HEK293 (cell line): ENCODE results near the gene SORT1.

Source experiments
- CTCF ChIA-PET: fragments of 350-600 bp; formaldehyde crosslinking; extraction: SDS; loops from one replicate; lab custom pipeline; 2021; ENCODE audit warnings: antibody characterized with exemption; lab: Yijun Ruan, JAX
- POLR2A ChIA-PET: fragments of 300-600 bp; formaldehyde crosslinking; extraction: SDS; loops from one replicate; lab custom pipeline; 2020; ENCODE audit warnings: antibody characterized with exemption, inconsistent platforms; lab: Yijun Ruan, JAX
- H3K27ac ChIP-seq: fragments of 200-500 bp; sonication (Bioruptor generic); 2 replicates; pipeline ENCODE4 v1.5.1; 2014; ENCODE audit warnings: low read depth, low read length, control low read depth, inconsistent platforms; ENCODE audit errors: extremely low read depth
- H3K36me3 ChIP-seq, 2 experiments: fragments of 200-500 bp in 1 of 2; sonication (Bioruptor generic) in 1 of 2; 1 replicate in 1 of 2; 2 replicates in 1 of 2; pipeline ENCODE4 v1.5.1; 2014 to 2017; ENCODE audit warnings: inconsistent platforms in 2 of 2, low read length in 2 of 2; ENCODE audit not compliant: control insufficient read depth in 2 of 2, insufficient read depth in 1 of 2
- H3K4me1 ChIP-seq: fragments of 200-500 bp; sonication (Bioruptor generic); 2 replicates; pipeline ENCODE4 v1.5.1; 2014; ENCODE audit warnings: mild to moderate bottlenecking, low read length, inconsistent platforms; ENCODE audit not compliant: control insufficient read depth, insufficient read depth
- H3K4me3 ChIP-seq: 2 replicates; pipeline ENCODE4 v1.5.1; 2011; ENCODE audit warnings: low read depth, mild to moderate bottlenecking, control low read depth, low read length, moderate library complexity
- H3K9me3 ChIP-seq: fragments of 200-500 bp; sonication (Bioruptor generic); 2 replicates; pipeline ENCODE4 v1.5.1; 2014; ENCODE audit warnings: low read depth, low read length, inconsistent platforms; ENCODE audit not compliant: control insufficient read depth, insufficient read depth
- CTCF ChIP-seq: fragments of 450-650 bp; formaldehyde crosslinking; IDR thresholded peaks from 2 replicates; pipeline ENCODE4 v1.5.1; 2016; ENCODE audit warnings: missing biosample characterization, missing genetic modification characterization
- EGR2 ChIP-seq: fragments of 450-650 bp; formaldehyde crosslinking; IDR thresholded peaks from 2 replicates; pipeline ENCODE4 v1.5.1; 2016; ENCODE audit warnings: low read depth, missing biosample characterization, missing genetic modification characterization
- GLI4 ChIP-seq: fragments of 450-650 bp; formaldehyde crosslinking; IDR thresholded peaks from 2 replicates; pipeline ENCODE4 v1.5.1; 2016; ENCODE audit warnings: missing biosample characterization, missing genetic modification characterization
- GLIS2 ChIP-seq: fragments of 450-650 bp; formaldehyde crosslinking; IDR thresholded peaks from 2 replicates; pipeline ENCODE4 v1.5.1; 2016; ENCODE audit warnings: missing biosample characterization, missing genetic modification characterization
- HIC1 ChIP-seq: fragments of 450-650 bp; formaldehyde crosslinking; IDR thresholded peaks from 2 replicates; pipeline ENCODE4 v1.5.1; 2016; ENCODE audit warnings: missing biosample characterization, missing genetic modification characterization
- KLF7 ChIP-seq: fragments of 450-650 bp; formaldehyde crosslinking; IDR thresholded peaks from 2 replicates; pipeline ENCODE4 v1.5.1; 2016; ENCODE audit warnings: missing biosample characterization, missing genetic modification characterization, borderline replicate concordance
- OVOL3 ChIP-seq: fragments of 450-650 bp; formaldehyde crosslinking; IDR thresholded peaks from 2 replicates; pipeline ENCODE4 v1.5.1; 2016; ENCODE audit warnings: missing biosample characterization, missing genetic modification characterization
- PATZ1 ChIP-seq: fragments of 450-650 bp; formaldehyde crosslinking; IDR thresholded peaks from 2 replicates; pipeline ENCODE4 v1.5.1; 2016; ENCODE audit warnings: missing biosample characterization, missing genetic modification characterization
- SCRT1 ChIP-seq: fragments of 450-650 bp; formaldehyde crosslinking; IDR thresholded peaks from 2 replicates; pipeline ENCODE4 v1.5.1; 2016; ENCODE audit warnings: missing biosample characterization, missing genetic modification characterization, borderline replicate concordance
- SETDB1 ChIP-seq: IDR thresholded peaks from one replicate; pipeline ENCODE4 v1.6.1; 2017; ENCODE audit warnings: mild to moderate bottlenecking, low read length, moderate library complexity, mixed read lengths; ENCODE audit not compliant: insufficient read length
- ZBTB8A ChIP-seq: fragments of 450-650 bp; formaldehyde crosslinking; IDR thresholded peaks from 2 replicates; pipeline ENCODE4 v1.5.1; 2016; ENCODE audit warnings: missing biosample characterization, missing genetic modification characterization
- ZFHX2 ChIP-seq: fragments of 450-650 bp; formaldehyde crosslinking; conservative IDR thresholded peaks from 2 replicates; pipeline ENCODE4 v1.5.1; 2016; ENCODE audit warnings: missing biosample characterization, missing genetic modification characterization
- ZIC2 ChIP-seq: fragments of 450-650 bp; formaldehyde crosslinking; IDR thresholded peaks from 2 replicates; pipeline ENCODE4 v1.5.1; 2016; ENCODE audit warnings: missing biosample characterization, missing genetic modification characterization
- ZNF10 ChIP-seq: fragments of 450-650 bp; formaldehyde crosslinking; IDR thresholded peaks from 2 replicates; pipeline ENCODE4 v1.5.1; 2017; ENCODE audit warnings: missing biosample characterization, missing genetic modification characterization
- ZNF112 ChIP-seq: fragments of 450-650 bp; formaldehyde crosslinking; IDR thresholded peaks from 2 replicates; pipeline ENCODE4 v1.5.0; 2017; ENCODE audit warnings: missing biosample characterization, missing genetic modification characterization
- ZNF174 ChIP-seq: fragments of 450-650 bp; formaldehyde crosslinking; IDR thresholded peaks from 2 replicates; pipeline ENCODE4 v1.5.0; 2017; ENCODE audit warnings: missing biosample characterization, mild to moderate bottlenecking, missing genetic modification characterization
- ZNF23 ChIP-seq: fragments of 450-650 bp; formaldehyde crosslinking; IDR thresholded peaks from 2 replicates; pipeline ENCODE4 v1.5.1; 2016; ENCODE audit warnings: missing biosample characterization, missing genetic modification characterization, borderline replicate concordance
- ZNF341 ChIP-seq: fragments of 450-650 bp; formaldehyde crosslinking; IDR thresholded peaks from 2 replicates; pipeline ENCODE4; 2016; ENCODE audit warnings: low read depth, missing biosample characterization, missing genetic modification characterization
- ZNF394 ChIP-seq: fragments of 450-650 bp; formaldehyde crosslinking; IDR thresholded peaks from 2 replicates; pipeline ENCODE4 v1.5.1; 2016; ENCODE audit warnings: missing biosample characterization, missing genetic modification characterization, mild to moderate bottlenecking, moderate library complexity, borderline replicate concordance
- ZNF629 ChIP-seq: fragments of 450-650 bp; formaldehyde crosslinking; IDR thresholded peaks from 2 replicates; pipeline ENCODE4 v1.5.1; 2017; ENCODE audit warnings: missing biosample characterization, missing genetic modification characterization
- ZNF658 ChIP-seq: fragments of 450-650 bp; formaldehyde crosslinking; IDR thresholded peaks from 2 replicates; pipeline ENCODE4; 2016; ENCODE audit warnings: missing biosample characterization, missing genetic modification characterization
- ZNF701 ChIP-seq: fragments of 450-650 bp; formaldehyde crosslinking; IDR thresholded peaks from 2 replicates; pipeline ENCODE4 v1.5.1; 2016; ENCODE audit warnings: missing biosample characterization, missing genetic modification characterization
- ZNF747 ChIP-seq: fragments of 450-650 bp; formaldehyde crosslinking; IDR thresholded peaks from 2 replicates; pipeline ENCODE4 v1.5.1; 2016; ENCODE audit warnings: missing biosample characterization, missing genetic modification characterization
- ZNF777 ChIP-seq: fragments of 450-650 bp; formaldehyde crosslinking; IDR thresholded peaks from 2 replicates; pipeline ENCODE4 v1.5.1; 2017; ENCODE audit warnings: missing biosample characterization, missing genetic modification characterization, borderline replicate concordance
- ZNF791 ChIP-seq: fragments of 450-650 bp; formaldehyde crosslinking; IDR thresholded peaks from 2 replicates; pipeline ENCODE4 v1.5.1; 2016; ENCODE audit warnings: missing biosample characterization, missing genetic modification characterization
- ZNF792 ChIP-seq: fragments of 450-650 bp; formaldehyde crosslinking; IDR thresholded peaks from 2 replicates; pipeline ENCODE4 v1.5.1; 2016; ENCODE audit warnings: missing biosample characterization, missing genetic modification characterization

Gene SORT1

GRCh38 chr1:109281680-109282496, 115.8 kb downstream of the SORT1 start:
- ChIA-PET CTCF (interaction anchor here (0.6 to 2.3 kb wide), 8 partner anchors 21 to 327 kb away, joined by 3 to 17 read pairs (median 4); partner anchors contain the start of gene SORT1), POLR2A (interaction anchor here (1.0 to 1.9 kb wide), 6 partner anchors 10 to 117 kb away, joined by 3 to 15 read pairs (median 6); partner anchors contain the start of genes SARS1 and SORT1)
- peak overlapping the region; percentile 75 for H3K4me3 ChIP-seq
- H3K36me3 ChIP-seq: peaks cover 8 to 43% of the 10 kb centered on the region in 2 experiments
- peaks cover 3% of the 10 kb centered on the region for H3K4me1 ChIP-seq
- no peaks in the 10 kb centered on the region for H3K9me3 ChIP-seq
- no peak overlapping the region for H3K27ac ChIP-seq
- TF ChIP-seq ZBTB8A (tag by site-specific recombination) (no peak), ZNF701 (tag by site-specific recombination) (no peak), GLI4 (tag by site-specific recombination) (no peak), ZNF10 (no peak), ZNF791 (tag by site-specific recombination) (no peak), SETDB1 (no peak), ZNF747 (tag by site-specific recombination) (no peak), ZNF174 (tag by site-specific recombination) (no peak), ZNF629 (tag by site-specific recombination) (no peak), GLIS2 (tag by site-specific recombination) (no peak), ZNF394 (tag by site-specific recombination) (no peak), CTCF (tag by site-specific recombination) (no peak), ZIC2 (tag by site-specific recombination) (no peak), ZNF341 (tag by site-specific recombination) (no peak), OVOL3 (tag by site-specific recombination) (no peak), ZNF777 (tag by site-specific recombination) (no peak), ZNF112 (tag by site-specific recombination) (no peak), KLF7 (no peak), ZNF792 (no peak)
- TF ChIP-seq, all 188 proteins: peak for 0

- ChIA-PET CTCF (interaction anchor here (5.5 kb wide), 1 partner anchor 118 kb away, joined by 126 read pairs; the partner anchor contains the start of gene SORT1), POLR2A (no interaction called here)
- Histone ChIP-seq H3K27ac (no peak overlapping the region), H3K9me3 (no peaks in the 10 kb centered on the region), H3K4me3 (no peak overlapping the region), H3K36me3 (peaks cover 8 to 43% of the 10 kb centered on the region in 2 experiments), H3K4me1 (peaks cover 3% of the 10 kb centered on the region)
- TF ChIP-seq ZNF658 (tag by site-specific recombination) (no peak), HIC1 (tag by site-specific recombination) (0 out of 2 replicates have a peak, but pooled peaks have one; percentile 41), ZFHX2 (tag by site-specific recombination) (peak; percentile 49), EGR2 (tag by site-specific recombination) (peak; percentile 72), SCRT1 (no peak), PATZ1 (tag by site-specific recombination) (no peak), ZNF23 (tag by site-specific recombination) (no peak)
Measured at GRCh38 chr1:109280862-109281261, 116.9 kb downstream of the SORT1 start.
